Fibroblast of lung (primary cell): ENCODE measurements around the gene ARR3. TPM values are rescaled to one million over a fixed set of nuclear protein-coding genes. Genes with fewer than 3 reads are reported as not detected.

ENCODE experiments used
- DNase-seq, 2 donors: peaks; one replicate each; pipeline versions ENCODE4 v3.0.0 to v3.0.0-alpha.2; 2010; ENCODE audit warnings: low read depth in 2 of 2
- H2AFZ ChIP-seq: 2 replicates; pipeline ENCODE4 v1.5.1; 2012; ENCODE audit warnings: low read length, control low read depth, inconsistent platforms
- H3K27ac ChIP-seq: 2 replicates; pipeline ENCODE4 v1.5.1; 2011; ENCODE audit warnings: low read length, control low read depth; ENCODE audit not compliant: insufficient read depth
- H3K27me3 ChIP-seq: 2 replicates; pipeline ENCODE4 v1.5.1; 2011; ENCODE audit warnings: mild to moderate bottlenecking, low read length; ENCODE audit not compliant: control insufficient read depth, insufficient read depth
- H3K36me3 ChIP-seq: 2 replicates; pipeline ENCODE4 v1.5.1; 2011; ENCODE audit warnings: low read length; ENCODE audit not compliant: control insufficient read depth, insufficient read depth
- H3K4me1 ChIP-seq: 2 replicates; pipeline ENCODE4 v1.5.1; 2011; ENCODE audit warnings: low read length; ENCODE audit not compliant: control insufficient read depth, insufficient read depth; ENCODE audit errors: extremely low read depth
- H3K4me2 ChIP-seq: 2 replicates; pipeline ENCODE4 v1.5.1; 2011; ENCODE audit warnings: low read length, control low read depth; ENCODE audit not compliant: insufficient read depth; ENCODE audit errors: extremely low read depth
- H3K4me3 ChIP-seq, 4 experiments: fragments of 200-600 bp in 1 of 4; sonication (generic) in 1 of 4; replicated peaks in 1 of 4; 2 replicates each; pipeline ENCODE4 v1.5.1; 2011 to 2016; ENCODE audit warnings: low read length in 4 of 4, low read depth in 3 of 4, mild to moderate bottlenecking in 3 of 4, control low read depth in 2 of 4, inconsistent platforms in 1 of 4, mixed read lengths in 1 of 4; ENCODE audit not compliant: insufficient read depth in 1 of 4; ENCODE audit errors: control extremely low read depth in 1 of 4
- H3K79me2 ChIP-seq: 2 replicates; pipeline ENCODE4 v1.5.1; 2012; ENCODE audit warnings: mild to moderate bottlenecking, low read length, inconsistent platforms; ENCODE audit not compliant: control insufficient read depth, insufficient read depth
- H3K9ac ChIP-seq: 2 replicates; pipeline ENCODE4 v1.5.1; 2011; ENCODE audit warnings: mild to moderate bottlenecking, low read length, control low read depth; ENCODE audit not compliant: insufficient read depth
- H3K9me3 ChIP-seq: 2 replicates; pipeline ENCODE4 v1.5.1; 2012; ENCODE audit warnings: low read depth, low read length; ENCODE audit not compliant: control insufficient read depth, insufficient read depth
- H4K20me1 ChIP-seq: 2 replicates; pipeline ENCODE4 v1.5.1; 2011; ENCODE audit warnings: low read length; ENCODE audit not compliant: control insufficient read depth, insufficient read depth; ENCODE audit errors: extremely low read depth
- CTCF ChIP-seq, 2 donors: IDR thresholded peaks in 1 of 2; conservative IDR thresholded peaks in 1 of 2; 1 replicate in 1 of 2; 2 replicates in 1 of 2; pipeline ENCODE4 v1.5.1; 2011 to 2012; ENCODE audit warnings: low read length in 2 of 2, control low read depth in 1 of 2, inconsistent platforms in 1 of 2, low read depth in 1 of 2, mild to moderate bottlenecking in 1 of 2
- EZH2 ChIP-seq: IDR thresholded peaks from 2 replicates; pipeline ENCODE4 v1.5.1; 2012; ENCODE audit warnings: low read length, control low read depth, mild to moderate bottlenecking; ENCODE audit errors: missing control alignments
- polyA plus RNA-seq, 2 donors: library from polyadenylated mRNA; depleted of rRNA in 1 of 2; stranded (reverse) in 1 of 2; unstranded in 1 of 2; fragments of >200 nt; gene quantifications; 2 replicates each; pipeline ENCODE4 v1.2.1, GENCODE V29; 2011 to 2012; ENCODE audit warnings: missing spikeins in 1 of 2
- total RNA-seq: library from RNA; depleted of rRNA; stranded (reverse); fragments of >200 nt; gene quantifications from 2 replicates; pipeline ENCODE4 v1.2.1, GENCODE V29; 2014

The ARR3 gene
- total and polyA plus RNA-seq, 2 donors (not counting 1 experiment from before 2014, with no cell fraction given), result not detected

GRCh38 chrX:70244881-70245280 lies 23.3 kb upstream of the ARR3 start:
- Histone ChIP-seq H3K27ac (no peak overlapping the region), H3K27me3 (no peaks in the 10 kb centered on the region), H2AFZ (no peak overlapping the region), H3K9ac (no peak overlapping the region), H3K36me3 (no peaks in the 10 kb centered on the region), H3K9me3 (no peaks in the 10 kb centered on the region), H3K79me2 (no peaks in the 10 kb centered on the region), H3K4me1 (no peaks in the 10 kb centered on the region), H3K4me3 (no peak overlapping the region), H3K4me2 (no peak overlapping the region), H4K20me1 (no peaks in the 10 kb centered on the region)
- no peak for TF ChIP-seq EZH2
- TF ChIP-seq CTCF (conservative IDR thresholded peaks at IDR 0.05 in 1 of 2, IDR thresholded peaks at IDR 0.05 in 1 of 2; ENCODE audit: low read depth in 1 of 2, low read length in 2 of 2), result no peak
- DNase-seq, result peak in 1 of 2 donors; percentile 40

GRCh38 chrX:70247252-70247651 lies 20.9 kb upstream of the ARR3 start:
- Histone ChIP-seq H3K27me3 (no peaks in the 10 kb centered on the region), H2AFZ (no peak overlapping the region), H4K20me1 (no peaks in the 10 kb centered on the region), H3K4me3 (no peak overlapping the region), H3K79me2 (no peaks in the 10 kb centered on the region), H3K36me3 (no peaks in the 10 kb centered on the region), H3K4me2 (no peak overlapping the region), H3K27ac (no peak overlapping the region), H3K4me1 (no peaks in the 10 kb centered on the region), H3K9ac (no peak overlapping the region), H3K9me3 (no peaks in the 10 kb centered on the region)
- no peak for DNase-seq
- TF ChIP-seq CTCF (conservative IDR thresholded peaks at IDR 0.05 in 1 of 2, IDR thresholded peaks at IDR 0.05 in 1 of 2; ENCODE audit: low read depth in 1 of 2, low read length in 2 of 2), result no peak
- TF ChIP-seq EZH2, result no peak

GRCh38 chrX:70252491-70252890 lies 15.6 kb upstream of the ARR3 start:
- no peak overlapping the region for H3K9ac ChIP-seq

More at GRCh38 chrX:70252491-70252890, 15.6 kb upstream of the ARR3 start:
- H4K20me1 ChIP-seq, result no peaks in the 10 kb centered on the region
- H3K79me2 ChIP-seq, result no peaks in the 10 kb centered on the region
- no peak overlapping the region for H3K4me3 ChIP-seq
- H3K36me3 ChIP-seq, result no peaks in the 10 kb centered on the region
- TF ChIP-seq EZH2, result no peak
- no peak for TF ChIP-seq CTCF (conservative IDR thresholded peaks at IDR 0.05 in 1 of 2, IDR thresholded peaks at IDR 0.05 in 1 of 2; ENCODE audit: low read depth in 1 of 2, low read length in 2 of 2)
- no peaks in the 10 kb centered on the region for H3K27me3 ChIP-seq
- DNase-seq, result no peak
- H3K4me2 ChIP-seq, result no peak overlapping the region
- no peaks in the 10 kb centered on the region for H3K4me1 ChIP-seq
- H3K27ac ChIP-seq, result no peak overlapping the region
- no peaks in the 10 kb centered on the region for H3K9me3 ChIP-seq
- no peak overlapping the region for H2AFZ ChIP-seq
